Tibial artery (tissue), 4 donors: Measurements from ENCODE around the gene BZW2.

ENCODE experiments used
- DNase-seq, 2 donors: peaks; one replicate each; pipeline ENCODE4 v3.0.0-alpha.2; 2019
- H3K27ac ChIP-seq, 2 donors: fragments of 200-600 bp; sonication (generic) in 1 of 2; 1 replicate in 1 of 2; 2 replicates in 1 of 2; pipeline ENCODE4 v1.5.1; 2018 to 2019; ENCODE audit warnings: mild to moderate bottlenecking in 1 of 2
- H3K27me3 ChIP-seq, 2 donors: fragments of 200-600 bp; sonication (generic) in 1 of 2; one replicate each; pipeline versions ENCODE4 v1.5.1 to v1.6.0; 2016 to 2019
- H3K36me3 ChIP-seq, 3 donors: fragments of 200-600 bp; sonication (generic) in 2 of 3; one replicate each; pipeline ENCODE4 v1.5.1; 2016 to 2019; ENCODE audit warnings: mild to moderate bottlenecking in 2 of 3
- H3K4me1 ChIP-seq, 4 donors: fragments of 200-600 bp; sonication (generic) in 2 of 4; 1 replicate in 3 of 4; 2 replicates in 1 of 4; pipeline ENCODE4 v1.5.1; 2016 to 2019
- H3K4me3 ChIP-seq, 2 donors: fragments of 200-600 bp; sonication (generic) in 1 of 2; 1 replicate in 1 of 2; 2 replicates in 1 of 2; pipeline ENCODE4 v1.5.1; 2018 to 2019; ENCODE audit warnings: mild to moderate bottlenecking in 2 of 2
- H3K9me3 ChIP-seq, 3 donors: fragments of 200-600 bp; sonication (generic) in 1 of 3; one replicate each; pipeline ENCODE4 v1.5.1; 2016 to 2019
- intact Hi-C: fragments of 100-400 bp; cut with DNase I; formaldehyde crosslinking; loops from one replicate; pipeline ENCODE4 v1.15.0; 2023; ENCODE audit warnings: low total_unique reads
- TF ChIP-seq, protein P1 (sequence below), 2 experiments: fragments of 200-600 bp in 1 of 2; fragments of 450-650 bp in 1 of 2; IDR thresholded peaks; one replicate each; pipeline ENCODE4 v1.5.1; 2017 to 2019; ENCODE audit warnings: antibody characterized with exemption in 2 of 2, mild to moderate bottlenecking in 1 of 2, moderate library complexity in 1 of 2

BZW2 gene

GRCh38 chr7:16645593-16646471 is at the start of gene BZW2, which contains the start of gene ANKMY2:
Gene BZW2, plus strand, starts transcription at chr7:16646181. Its CDS starts 19,263 bp downstream, at chr7:16665444.
Gene ANKMY2, minus strand, starts transcription at chr7:16645754. Its CDS starts 181 bp downstream, at chr7:16645573.
- TF ChIP-seq, protein P1, sequence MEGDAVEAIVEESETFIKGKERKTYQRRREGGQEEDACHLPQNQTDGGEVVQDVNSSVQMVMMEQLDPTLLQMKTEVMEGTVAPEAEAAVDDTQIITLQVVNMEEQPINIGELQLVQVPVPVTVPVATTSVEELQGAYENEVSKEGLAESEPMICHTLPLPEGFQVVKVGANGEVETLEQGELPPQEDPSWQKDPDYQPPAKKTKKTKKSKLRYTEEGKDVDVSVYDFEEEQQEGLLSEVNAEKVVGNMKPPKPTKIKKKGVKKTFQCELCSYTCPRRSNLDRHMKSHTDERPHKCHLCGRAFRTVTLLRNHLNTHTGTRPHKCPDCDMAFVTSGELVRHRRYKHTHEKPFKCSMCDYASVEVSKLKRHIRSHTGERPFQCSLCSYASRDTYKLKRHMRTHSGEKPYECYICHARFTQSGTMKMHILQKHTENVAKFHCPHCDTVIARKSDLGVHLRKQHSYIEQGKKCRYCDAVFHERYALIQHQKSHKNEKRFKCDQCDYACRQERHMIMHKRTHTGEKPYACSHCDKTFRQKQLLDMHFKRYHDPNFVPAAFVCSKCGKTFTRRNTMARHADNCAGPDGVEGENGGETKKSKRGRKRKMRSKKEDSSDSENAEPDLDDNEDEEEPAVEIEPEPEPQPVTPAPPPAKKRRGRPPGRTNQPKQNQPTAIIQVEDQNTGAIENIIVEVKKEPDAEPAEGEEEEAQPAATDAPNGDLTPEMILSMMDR (IDR thresholded peaks at IDR 0.05) = peak in 1 of 2 experiments; percentile 8
- DNase-seq = peak; percentile 95 to 98
- intact Hi-C loops = no loop called here
- Histone ChIP-seq H3K4me1 (peaks cover 0 to 52% (median 19%) of the 10 kb centered on the region in 4 donors), H3K27me3 (no peaks in the 10 kb centered on the region), H3K9me3 (no peaks in the 10 kb centered on the region), H3K36me3 (no peaks in the 10 kb centered on the region), H3K4me3 (peak within 1 kb of the TSS; percentile 93 to 95), H3K27ac (peak within 1 kb of the TSS; percentile 89 to 95)

GRCh38 chr7:16598015-16598414 is 48.0 kb upstream of the BZW2 start:
- H3K4me1 ChIP-seq = no peaks in the 10 kb centered on the region
- H3K27me3 ChIP-seq = no peaks in the 10 kb centered on the region
- no peak overlapping the region for H3K4me3 ChIP-seq
- DNase-seq = no peak
- H3K9me3 ChIP-seq = no peaks in the 10 kb centered on the region
- H3K36me3 ChIP-seq = peaks cover 42 to 49% (median 47%) of the 10 kb centered on the region in 3 donors
- intact Hi-C loops = no loop called here
- H3K27ac ChIP-seq = no peak overlapping the region
- TF ChIP-seq, protein P1 (IDR thresholded peaks at IDR 0.05) = no peak

DNA sequence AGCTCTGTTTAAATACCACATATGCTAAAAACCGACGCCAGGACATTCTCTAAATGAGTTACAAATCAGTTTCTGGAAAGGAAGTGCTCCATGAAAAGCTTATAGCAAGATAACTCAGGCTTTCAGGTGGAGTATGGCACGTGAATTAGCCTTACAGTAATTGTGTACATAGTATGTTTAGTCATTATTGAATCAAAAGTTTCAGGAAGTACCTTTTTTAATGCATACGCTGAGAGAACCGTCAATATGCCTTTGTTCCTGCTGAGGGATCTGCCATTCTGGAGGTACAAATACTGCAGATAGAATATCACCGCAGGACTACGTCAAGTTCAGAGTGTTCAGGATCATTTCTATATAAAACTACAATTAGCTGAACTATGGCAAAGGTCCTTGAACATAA is 46.1 kb upstream of the BZW2 start:
- no peaks in the 10 kb centered on the region for H3K4me1 ChIP-seq
- TF ChIP-seq, protein P1 (IDR thresholded peaks at IDR 0.05) = no peak
- intact Hi-C loops = no loop called here
- no peaks in the 10 kb centered on the region for H3K27me3 ChIP-seq
- no peak overlapping the region for H3K27ac ChIP-seq
- DNase-seq = no peak
- H3K9me3 ChIP-seq = no peaks in the 10 kb centered on the region
- no peak overlapping the region for H3K4me3 ChIP-seq
- H3K36me3 ChIP-seq = peaks cover 56 to 67% (median 65%) of the 10 kb centered on the region in 3 donors

DNA sequence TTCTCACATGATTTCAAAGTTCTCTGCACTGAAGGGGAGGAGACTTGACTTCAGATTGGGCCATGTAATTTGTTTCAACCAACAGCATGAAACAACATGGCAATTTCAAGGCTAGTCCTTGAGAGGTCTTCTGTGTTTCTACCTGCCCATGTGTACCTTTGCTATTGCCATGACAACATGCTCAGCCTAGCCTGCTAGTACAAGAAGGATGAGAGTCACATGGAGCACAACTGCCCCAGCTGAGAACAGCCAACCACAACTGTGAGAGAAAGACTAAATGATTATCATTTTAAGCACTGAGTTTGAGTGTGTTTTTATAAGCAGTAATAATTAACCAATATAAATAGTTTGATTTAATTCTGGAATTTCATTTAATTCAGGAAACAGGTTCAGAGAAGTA is 42.3 kb upstream of the BZW2 start:
- H3K27ac ChIP-seq = no peak overlapping the region

DNA sequence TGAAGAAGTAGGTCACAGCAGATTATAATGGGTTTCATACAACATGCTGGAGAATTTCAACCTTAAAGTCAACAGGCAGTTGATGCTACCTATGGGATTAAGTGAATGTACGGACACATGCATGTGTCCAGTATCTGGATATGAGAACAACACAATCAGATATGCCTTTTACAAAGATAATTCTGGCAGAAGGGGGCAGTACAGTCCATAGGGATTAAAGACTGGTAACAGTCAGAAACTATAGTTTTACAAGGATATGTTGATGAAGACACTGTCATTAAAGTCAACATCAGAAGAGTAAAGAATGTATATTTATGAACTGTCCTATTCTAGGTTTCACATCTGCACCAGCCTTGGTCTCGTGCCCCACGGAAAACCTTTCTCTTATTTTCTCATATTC is 41.9 kb upstream of the BZW2 start:
- H3K36me3 ChIP-seq = peaks cover 86 to 93% (median 89%) of the 10 kb centered on the region in 3 donors
- TF ChIP-seq, protein P1 (IDR thresholded peaks at IDR 0.05) = peak in 1 of 2 experiments; percentile 16
- no peaks in the 10 kb centered on the region for H3K4me1 ChIP-seq
- intact Hi-C loops = no loop called here
- DNase-seq = no peak
- H3K27ac ChIP-seq = no peak overlapping the region
- no peak overlapping the region for H3K4me3 ChIP-seq
- no peaks in the 10 kb centered on the region for H3K9me3 ChIP-seq
- no peaks in the 10 kb centered on the region for H3K27me3 ChIP-seq

More for the DNA sequence above, 42.3 kb upstream of the BZW2 start:
- no peak for DNase-seq
- intact Hi-C loops = no loop called here
- Histone ChIP-seq H3K36me3 (peaks cover 86 to 93% (median 89%) of the 10 kb centered on the region in 3 donors), H3K4me3 (no peak overlapping the region), H3K4me1 (no peaks in the 10 kb centered on the region), H3K9me3 (no peaks in the 10 kb centered on the region), H3K27me3 (no peaks in the 10 kb centered on the region)
- TF ChIP-seq, protein P1 (IDR thresholded peaks at IDR 0.05) = no peak
